Activated T-helper 1 cell treated with anti-CD3 and anti-CD28 coated beads, Interleukin-12 subunit alpha, Interleukin-12 subunit beta, Interleukin-2, Interleukin-4 antibody, amounts not matched to agents 30 ng/mL and 10 ng/mL and 1 ng/mL, durations not matched to agents 14 hours and 24 hours and 36 hours (primary cell): ENCODE data around the gene TRIP12. TPM values are rescaled to one million over a fixed set of nuclear protein-coding genes. Genes with fewer than 3 reads are reported as not detected.

Experiments used
- total RNA-seq: library from RNA; stranded (reverse); gene quantifications from 2 replicates; pipeline ENCODE4 v1.2.3, GENCODE V29; 2022

Gene TRIP12
- total RNA-seq, 1 donor from 2014 or later: 253 TPM

Other genes starting within 250 kb of the TRIP12 start
- gene DNER, start 207.5 kb downstream of the TRIP12 start, total RNA-seq: not detected in 2 replicates
- 0.31 and 0.42 TPM in 2 replicates for gene FBXO36, start 494 bp upstream of the TRIP12 start, total RNA-seq
- gene SLC16A14, start 146.9 kb upstream of the TRIP12 start, total RNA-seq: 3.1 and 3.3 TPM in 2 replicates